Measurements from ENCODE around the gene DPP6. TPM values are rescaled to one million over a fixed set of nuclear protein-coding genes. Genes with fewer than 3 reads are reported as not detected.

DPP6 gene
- total and polyA plus RNA-seq, 10 donors, result 0.11 to 8.7 (median 3.0) TPM

DNA sequence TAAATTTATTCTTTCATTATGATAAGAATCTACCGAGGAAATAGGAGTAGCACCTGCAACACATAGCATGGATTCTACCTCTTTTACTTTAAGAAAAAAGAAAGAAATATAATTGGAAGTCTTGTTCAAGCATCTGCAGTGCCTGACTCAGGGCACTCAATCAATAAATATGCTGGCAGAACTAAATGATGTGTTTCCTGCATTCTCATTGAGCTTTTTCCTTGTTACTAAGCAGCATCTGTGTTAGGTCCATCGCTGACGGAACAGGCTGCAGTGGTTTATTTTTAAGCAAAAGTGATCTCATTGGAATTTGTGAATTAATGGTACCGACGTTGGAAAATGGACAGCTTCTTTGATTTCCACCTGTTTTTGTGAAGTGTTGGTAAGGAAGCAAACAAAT, 417.5 kb downstream of the DPP6 start:
- H3K4me3 ChIP-seq, result no peak overlapping the region
- intact Hi-C loops (cut with DNase I; ENCODE audit: low total_unique reads), result no loop called here
- H3K27me3 ChIP-seq (replicated peaks in 1 of 7), result no peaks in the 10 kb centered on the region
- 69 to 86% (median 81%) methylated on average over 5 of the region's 5 CpGs for WGBS, 5 donors
- H3K9me3 ChIP-seq, result peaks cover 0 to 24% (median 15%) of the 10 kb centered on the region in 8 donors
- H3K27ac ChIP-seq, result no peak overlapping the region
- DNase-seq, result no peak
- TF ChIP-seq, protein P1, sequence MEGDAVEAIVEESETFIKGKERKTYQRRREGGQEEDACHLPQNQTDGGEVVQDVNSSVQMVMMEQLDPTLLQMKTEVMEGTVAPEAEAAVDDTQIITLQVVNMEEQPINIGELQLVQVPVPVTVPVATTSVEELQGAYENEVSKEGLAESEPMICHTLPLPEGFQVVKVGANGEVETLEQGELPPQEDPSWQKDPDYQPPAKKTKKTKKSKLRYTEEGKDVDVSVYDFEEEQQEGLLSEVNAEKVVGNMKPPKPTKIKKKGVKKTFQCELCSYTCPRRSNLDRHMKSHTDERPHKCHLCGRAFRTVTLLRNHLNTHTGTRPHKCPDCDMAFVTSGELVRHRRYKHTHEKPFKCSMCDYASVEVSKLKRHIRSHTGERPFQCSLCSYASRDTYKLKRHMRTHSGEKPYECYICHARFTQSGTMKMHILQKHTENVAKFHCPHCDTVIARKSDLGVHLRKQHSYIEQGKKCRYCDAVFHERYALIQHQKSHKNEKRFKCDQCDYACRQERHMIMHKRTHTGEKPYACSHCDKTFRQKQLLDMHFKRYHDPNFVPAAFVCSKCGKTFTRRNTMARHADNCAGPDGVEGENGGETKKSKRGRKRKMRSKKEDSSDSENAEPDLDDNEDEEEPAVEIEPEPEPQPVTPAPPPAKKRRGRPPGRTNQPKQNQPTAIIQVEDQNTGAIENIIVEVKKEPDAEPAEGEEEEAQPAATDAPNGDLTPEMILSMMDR (IDR thresholded peaks at IDR 0.05 in 8 of 11, conservative IDR thresholded peaks at IDR 0.05 in 3 of 11), result no peak
- no peak for TF ChIP-seq POLR2AphosphoS5 (IDR thresholded peaks at IDR 0.05)
- no peak for TF ChIP-seq POLR2A (IDR thresholded peaks at IDR 0.05)
- no peaks in the 10 kb centered on the region for H3K36me3 ChIP-seq
- no peaks in the 10 kb centered on the region for H3K4me1 ChIP-seq

DNA sequence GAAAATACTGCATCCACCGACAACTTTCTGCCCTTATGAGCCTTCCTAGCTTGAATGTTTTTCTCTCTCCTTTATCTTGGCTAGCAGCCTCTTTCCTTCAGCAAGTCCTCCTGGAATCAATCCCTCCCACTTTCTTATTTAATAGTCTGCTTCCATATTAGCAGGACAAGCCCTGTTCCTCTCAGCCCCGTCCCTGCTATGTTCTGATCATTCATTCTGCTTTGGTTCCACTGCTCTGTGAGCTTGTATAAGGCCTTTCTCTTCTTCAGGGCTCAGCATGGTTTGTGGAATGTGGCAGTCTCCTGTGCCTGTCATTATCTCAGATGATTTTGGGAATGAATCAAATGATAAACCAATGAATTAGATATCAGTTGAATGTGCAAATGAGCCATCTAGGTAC, 420.1 kb downstream of the DPP6 start:
- TF ChIP-seq POLR2A (IDR thresholded peaks at IDR 0.05), result no peak
- TF ChIP-seq, protein P1 (IDR thresholded peaks at IDR 0.05 in 8 of 11, conservative IDR thresholded peaks at IDR 0.05 in 3 of 11), result no peak
- TF ChIP-seq POLR2AphosphoS5 (IDR thresholded peaks at IDR 0.05), result no peak
- H3K4me3 ChIP-seq, result no peak overlapping the region
- intact Hi-C loops (cut with DNase I; ENCODE audit: low total_unique reads), result no loop called here
- H3K9me3 ChIP-seq, result peaks cover 0 to 5% (median 0%) of the 10 kb centered on the region in 8 donors
- no peak overlapping the region for H3K27ac ChIP-seq
- H3K4me1 ChIP-seq, result no peaks in the 10 kb centered on the region
- H3K27me3 ChIP-seq (replicated peaks in 1 of 7), result no peaks in the 10 kb centered on the region
- H3K36me3 ChIP-seq, result no peaks in the 10 kb centered on the region
- DNase-seq, result no peak
- WGBS, 5 donors, result 38 to 54% (median 47%) methylated on average over 2 of the region's 2 CpGs

DNA sequence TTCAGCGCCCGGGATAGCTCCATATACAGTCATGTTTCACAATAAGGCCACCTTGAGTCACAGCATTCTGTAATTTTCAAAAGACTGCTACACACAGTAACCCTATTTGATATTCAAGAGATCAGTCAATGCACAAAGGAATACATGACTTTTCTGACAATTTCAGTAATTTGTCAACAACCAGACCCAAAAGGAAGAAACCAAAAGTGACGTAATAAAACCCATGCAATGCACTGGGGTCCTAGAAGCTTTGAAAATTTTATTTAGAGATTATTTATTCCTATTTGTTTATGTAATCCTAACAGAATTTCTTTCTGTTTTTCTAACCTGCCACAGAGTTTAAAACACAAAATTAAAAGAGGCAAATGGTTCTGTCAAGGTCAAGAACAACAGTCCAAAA, 421.2 kb downstream of the DPP6 start:
- Histone ChIP-seq H3K4me1 (no peaks in the 10 kb centered on the region), H3K27ac (no peak overlapping the region), H3K4me3 (no peak overlapping the region), H3K9me3 (no peaks in the 10 kb centered on the region), H3K36me3 (no peaks in the 10 kb centered on the region), H3K27me3 (replicated peaks in 1 of 7) (no peaks in the 10 kb centered on the region)
- intact Hi-C loops (cut with DNase I; ENCODE audit: low total_unique reads), result no loop called here
- DNase-seq, result no peak
- WGBS, 5 donors, result 81 to 93% (median 90%) methylated on average over 3 of the region's 3 CpGs
- no peak for TF ChIP-seq POLR2AphosphoS5 (IDR thresholded peaks at IDR 0.05)
- no peak for TF ChIP-seq POLR2A (IDR thresholded peaks at IDR 0.05)
- TF ChIP-seq, protein P1 (IDR thresholded peaks at IDR 0.05 in 8 of 11, conservative IDR thresholded peaks at IDR 0.05 in 3 of 11), result no peak

DNA sequence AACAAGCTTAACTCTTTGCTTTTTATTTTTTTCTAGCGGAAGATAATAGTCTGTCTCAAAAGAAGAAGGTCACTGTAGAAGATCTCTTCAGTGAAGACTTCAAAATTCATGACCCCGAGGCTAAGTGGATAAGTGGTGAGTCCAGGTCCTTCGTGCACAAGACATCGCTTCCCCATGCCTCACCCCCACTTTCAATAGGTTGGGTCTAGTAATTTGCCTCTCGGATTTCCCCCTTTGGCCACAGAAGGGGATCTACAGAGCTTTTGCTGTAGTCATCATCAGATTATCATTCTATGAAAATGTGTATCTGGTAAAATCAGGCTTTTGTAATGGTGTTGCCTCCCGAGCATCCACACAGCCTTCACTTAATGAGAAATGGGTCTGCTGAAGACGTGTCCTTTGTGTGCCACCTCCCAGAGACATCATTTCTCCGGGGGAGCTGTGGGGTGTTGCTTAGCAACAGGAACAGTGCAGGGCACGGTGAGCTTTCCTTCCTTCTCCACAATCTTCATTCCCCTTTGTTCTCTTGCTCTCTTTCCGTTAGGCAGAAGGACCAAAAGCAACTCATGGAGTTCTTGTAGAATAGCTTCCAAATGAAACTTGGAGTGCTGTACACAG, 422.8 kb downstream of the DPP6 start:
- WGBS, 5 donors, result 55 to 67% (median 62%) methylated on average over 10 of the region's 10 CpGs
- TF ChIP-seq POLR2AphosphoS5 (IDR thresholded peaks at IDR 0.05), result no peak
- TF ChIP-seq POLR2A (IDR thresholded peaks at IDR 0.05), result no peak
- TF ChIP-seq, protein P1 (IDR thresholded peaks at IDR 0.05 in 8 of 11, conservative IDR thresholded peaks at IDR 0.05 in 3 of 11), result no peak
- intact Hi-C loops (cut with DNase I; ENCODE audit: low total_unique reads), result no loop called here

More for the DNA sequence above, 422.8 kb downstream of the DPP6 start:
- Histone ChIP-seq H3K9me3 (peaks cover 0 to 4% (median 0%) of the 10 kb centered on the region in 8 donors), H3K4me1 (no peaks in the 10 kb centered on the region), H3K4me3 (no peak overlapping the region), H3K27ac (no peak overlapping the region), H3K27me3 (replicated peaks in 1 of 7) (no peaks in the 10 kb centered on the region), H3K36me3 (no peaks in the 10 kb centered on the region)
- DNase-seq, result no peak
